Endometrial microvascular endothelial cells (primary cell): ENCODE measurements around the gene PPP6R3. TPM values are rescaled to one million over a fixed set of nuclear protein-coding genes. Genes with fewer than 3 reads are reported as not detected.
"Not testable (repeated sequence)": the region's sequence is repeated elsewhere in the genome, so short reads cannot be mapped to it uniquely, and the experiment has no call there.

Source experiments
- in situ Hi-C: cut with HindIII; loops from 2 replicates; pipeline ENCODE4 v1.10.0; 2017; ENCODE audit warnings: low sequenced_read_pairs, low pct_unique_long_range_greater_than_20kb; ENCODE audit errors: inconsistent ontology term
- total RNA-seq: library from RNA; depleted of rRNA; stranded (reverse); fragments of >200 nt; gene quantifications from one replicate; pipeline ENCODE4 v1.2.3, GENCODE V29; 2015; ENCODE audit errors: inconsistent ontology term

Gene PPP6R3
- total RNA-seq, 1 donor from 2014 or later, result 101 TPM

- in situ Hi-C loops, result no loop called here
These were observed 27.0 kb upstream of the PPP6R3 start for GRCh38 chr11:68433541-68433940.

GRCh38 chr11:68434159-68434558 lies 26.4 kb upstream of the PPP6R3 start:
- in situ Hi-C loops, result not testable (repeated sequence)

GRCh38 chr11:68436162-68436888 lies 24.2 kb upstream of the PPP6R3 start:
- in situ Hi-C loops, result no loop called here

GRCh38 chr11:68436985-68437926 lies 23.3 kb upstream of the PPP6R3 start:
- in situ Hi-C loops, result no loop called here

- in situ Hi-C loops, result no loop called here
These were observed 22.5 kb upstream of the PPP6R3 start for GRCh38 chr11:68437927-68438657.

- in situ Hi-C loops, result no loop called here
These were observed 21.8 kb upstream of the PPP6R3 start for GRCh38 chr11:68438658-68439259.

- in situ Hi-C loops, result no loop called here
These were observed 21.0 kb upstream of the PPP6R3 start for GRCh38 chr11:68439355-68440065.

GRCh38 chr11:68440224-68440623 lies 20.3 kb upstream of the PPP6R3 start:
- in situ Hi-C loops, result no loop called here

- in situ Hi-C loops, result no loop called here
These were observed 18.9 kb upstream of the PPP6R3 start for GRCh38 chr11:68441466-68442230.

- in situ Hi-C loops, result no loop called here
These were observed 18.1 kb upstream of the PPP6R3 start for GRCh38 chr11:68442433-68442832.

GRCh38 chr11:68444566-68444965 lies 16.0 kb upstream of the PPP6R3 start:
- in situ Hi-C loops, result no loop called here

GRCh38 chr11:68445531-68446035 lies 15.0 kb upstream of the PPP6R3 start:
- in situ Hi-C loops, result no loop called here

- in situ Hi-C loops, result no loop called here
These were observed 14.4 kb upstream of the PPP6R3 start for GRCh38 chr11:68446046-68446725.

GRCh38 chr11:68447015-68447801 lies 13.3 kb upstream of the PPP6R3 start:
- in situ Hi-C loops, result no loop called here

- in situ Hi-C loops, result not testable (repeated sequence)
These were observed 12.6 kb upstream of the PPP6R3 start for GRCh38 chr11:68447914-68448313.

- in situ Hi-C loops, result no loop called here
These were observed 11.9 kb upstream of the PPP6R3 start for GRCh38 chr11:68448604-68449011.
